HG02852 (cell line): ENCODE measurements around the gene DNAJC18.

ENCODE experiments used
- ATAC-seq: cut with Tn5 transposase; IDR thresholded peaks from one replicate; pipeline ENCODE4 v1.9.1; 2021; ENCODE audit warnings: mild to moderate bottlenecking, moderate library complexity; ENCODE audit not compliant: unreplicated experiment

Gene DNAJC18

DNA sequence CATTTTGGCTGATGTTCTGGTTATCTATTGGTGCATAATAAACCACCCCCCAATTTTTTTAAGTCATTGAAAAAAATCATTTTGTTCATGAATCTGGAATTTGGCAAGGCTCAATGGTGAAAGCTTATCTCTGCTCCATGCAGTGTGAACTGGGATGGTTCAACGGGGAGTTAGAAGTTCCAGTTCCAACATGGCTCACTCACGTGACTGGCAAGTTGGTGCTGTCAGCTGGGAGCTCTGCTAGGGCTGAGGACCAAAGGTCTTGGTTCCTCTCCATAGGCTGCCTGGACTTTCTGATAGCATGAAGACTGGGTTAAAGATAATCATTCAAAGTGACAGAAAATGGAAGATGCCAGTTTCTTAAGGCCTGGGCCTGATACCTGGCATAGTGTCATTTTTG lies 32.4 kb downstream of the DNAJC18 start:
- no peak for ATAC-seq

DNA sequence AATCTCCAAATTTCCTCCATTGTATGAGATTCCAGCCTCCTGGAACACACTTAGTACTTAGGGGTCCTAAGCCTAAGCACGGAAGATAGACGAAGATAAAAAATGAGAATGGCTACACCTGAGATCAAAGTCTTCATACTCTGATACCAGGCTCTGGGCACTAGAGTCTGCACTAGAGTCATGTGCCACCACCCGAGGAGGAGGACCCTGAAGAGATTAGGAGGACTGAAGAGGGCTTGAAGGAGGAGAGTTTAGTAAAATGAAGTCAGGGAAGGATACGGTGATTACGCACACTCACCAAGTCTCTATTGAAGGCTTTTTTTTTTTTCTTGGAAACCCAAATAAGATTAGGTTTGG lies 34.9 kb downstream of the DNAJC18 start:
- ATAC-seq, result no peak

DNA sequence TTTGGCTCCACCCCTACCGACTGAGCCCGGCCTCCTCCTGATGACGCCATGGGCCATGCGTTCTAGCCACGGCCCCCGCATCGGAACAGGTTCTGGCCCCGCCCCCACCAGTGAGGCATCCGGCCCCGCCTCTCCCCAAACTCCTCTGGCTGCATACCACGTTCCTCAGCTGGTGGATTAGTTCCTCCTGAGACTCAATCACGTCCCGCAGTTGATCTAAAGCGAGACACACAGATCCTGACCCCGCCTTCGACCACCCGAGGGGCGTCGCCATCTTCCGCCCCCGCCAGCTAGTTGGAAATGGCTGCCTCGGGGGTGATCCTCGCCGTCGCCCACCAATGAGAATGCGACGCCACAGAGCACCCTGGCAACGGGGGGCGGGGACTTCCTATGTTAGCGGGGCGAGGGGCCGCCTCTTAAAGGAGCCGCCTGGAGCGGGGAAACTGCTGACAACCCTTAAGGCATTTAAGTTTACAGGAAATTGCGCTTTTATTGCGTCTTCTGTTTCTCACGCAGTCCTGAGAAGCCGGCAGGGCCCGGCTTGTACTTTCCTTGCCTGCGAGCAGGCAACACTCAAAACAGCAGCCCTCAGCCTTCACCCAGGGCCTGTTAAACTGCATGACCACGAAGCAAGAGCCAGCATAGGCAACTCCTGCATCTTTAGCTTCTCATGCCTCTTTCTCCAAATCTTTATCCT lies 35.4 kb downstream of the DNAJC18 start, which contains the start of gene SPATA24:
SPATA24 (minus strand) TSS at position 303 of the 697 bp plus-strand sequence; CDS start at position 274, 29 bp downstream.
- peak; percentile 79 for ATAC-seq

DNA sequence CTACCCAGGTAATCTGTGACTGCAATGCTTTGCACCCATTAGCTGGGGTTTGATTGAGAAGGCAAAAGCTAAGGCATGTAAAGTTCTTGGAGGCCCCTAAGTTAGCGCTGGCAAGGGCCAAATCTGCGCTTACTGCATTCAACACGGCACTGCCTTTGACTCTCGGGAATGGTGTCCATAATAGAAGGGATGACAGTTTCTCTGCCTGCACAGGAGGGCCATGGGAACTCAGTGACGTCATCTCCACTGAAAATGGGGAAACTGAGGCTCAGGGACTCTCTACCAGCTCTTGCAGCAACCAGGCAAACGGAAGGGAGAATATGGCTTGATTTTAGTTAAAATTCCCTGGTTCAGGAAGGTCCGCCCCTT lies 35.9 kb downstream of the DNAJC18 start:
- no peak for ATAC-seq

DNA sequence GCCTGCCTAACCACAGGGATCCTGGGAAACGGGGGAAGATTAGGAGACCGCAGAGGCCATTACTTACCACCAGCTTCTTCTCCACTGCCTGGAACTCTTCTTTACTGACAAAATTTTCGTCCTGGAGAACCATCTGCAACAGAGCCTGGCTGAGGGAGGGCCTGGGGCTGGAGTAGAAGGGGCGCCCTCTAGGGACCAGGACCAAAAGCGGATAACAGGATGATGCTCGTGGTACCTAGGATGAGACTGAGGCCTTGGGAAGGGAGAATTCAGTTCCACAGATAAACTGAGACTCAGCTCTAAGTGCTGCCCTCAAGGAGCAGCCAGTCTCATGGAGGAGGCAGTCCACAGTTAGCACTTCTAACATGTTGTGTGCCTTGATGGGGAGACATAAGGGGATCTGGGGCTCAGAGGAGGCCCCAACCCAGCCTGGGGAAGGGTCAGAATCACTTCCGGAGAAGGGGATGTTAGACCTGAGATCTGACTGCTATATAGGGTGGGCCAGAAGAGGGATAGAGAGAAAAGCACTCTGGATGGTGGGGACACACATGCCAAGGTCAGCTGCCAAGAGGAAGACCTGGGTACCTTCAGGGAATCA lies 36.7 kb downstream of the DNAJC18 start:
- no peak for ATAC-seq

DNA sequence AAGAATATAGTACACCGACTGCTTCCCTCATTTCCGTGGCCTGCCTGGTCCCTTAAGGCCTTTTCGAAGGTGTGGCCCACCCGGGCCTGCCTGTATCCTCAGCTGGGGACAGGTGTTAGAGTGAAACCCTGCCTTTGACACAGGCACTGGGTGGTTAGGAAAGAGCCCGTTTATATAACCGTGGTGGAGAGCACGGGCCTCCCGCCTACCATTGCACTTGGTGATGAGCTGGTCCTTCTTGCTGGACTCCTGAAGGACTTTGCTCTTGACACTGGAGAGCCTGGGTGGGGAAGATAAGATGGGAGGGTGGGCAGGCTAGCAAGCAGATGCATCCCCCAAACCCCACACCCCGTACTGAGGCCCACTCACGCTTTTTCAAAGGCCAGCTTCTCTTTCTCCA lies 37.8 kb downstream of the DNAJC18 start:
- no peak for ATAC-seq

DNA sequence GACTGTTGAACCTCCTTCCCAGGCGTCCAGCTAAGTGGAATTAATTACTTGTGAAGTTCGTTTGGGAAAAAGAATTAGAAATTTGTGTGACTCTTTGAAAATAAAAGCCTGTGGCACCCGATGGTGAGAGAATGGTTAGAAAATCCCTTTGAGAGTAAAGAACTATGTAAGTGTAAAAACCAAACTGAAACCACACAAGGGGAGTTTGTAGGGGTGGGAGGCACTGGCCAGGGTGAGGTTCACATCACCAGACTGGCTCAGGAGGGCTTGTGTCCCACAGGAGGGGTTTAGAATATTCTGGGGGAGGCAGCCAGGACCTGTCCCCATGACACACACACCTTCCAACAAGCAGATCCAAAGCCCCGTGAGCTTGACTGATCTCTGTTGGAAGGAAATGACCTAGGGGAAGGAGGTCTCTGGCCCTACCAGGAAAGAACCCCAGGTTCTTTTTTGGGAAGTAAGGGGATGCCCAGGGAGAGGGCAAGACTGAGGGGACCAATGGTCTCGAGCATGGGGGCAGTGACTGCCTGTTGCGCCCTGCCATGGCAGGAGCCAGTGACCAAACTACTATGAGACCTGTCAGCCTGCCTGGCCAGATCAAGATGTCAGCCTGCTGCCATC lies 39.7 kb downstream of the DNAJC18 start:
- peak; percentile 31 for ATAC-seq

DNA sequence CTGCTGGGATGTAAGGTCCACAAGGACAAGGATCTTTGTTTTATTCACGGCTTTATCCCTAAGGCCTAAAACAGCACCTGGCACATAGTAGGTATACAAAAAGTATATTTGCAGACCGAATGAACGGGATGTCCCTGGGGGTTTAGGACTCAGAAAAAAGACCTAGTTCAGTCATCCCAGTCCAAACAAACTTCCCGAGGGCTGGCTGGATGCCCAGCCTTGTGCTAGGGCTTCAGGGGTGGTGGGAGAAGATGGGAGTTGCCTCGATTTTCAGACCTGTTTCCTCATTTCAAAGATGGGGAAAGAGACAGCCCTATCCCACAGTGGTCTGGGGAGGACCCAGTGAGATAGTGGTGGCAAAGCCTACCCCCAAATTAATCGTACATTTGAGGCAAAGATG lies 41.4 kb downstream of the DNAJC18 start:
- ATAC-seq, result no peak

DNA sequence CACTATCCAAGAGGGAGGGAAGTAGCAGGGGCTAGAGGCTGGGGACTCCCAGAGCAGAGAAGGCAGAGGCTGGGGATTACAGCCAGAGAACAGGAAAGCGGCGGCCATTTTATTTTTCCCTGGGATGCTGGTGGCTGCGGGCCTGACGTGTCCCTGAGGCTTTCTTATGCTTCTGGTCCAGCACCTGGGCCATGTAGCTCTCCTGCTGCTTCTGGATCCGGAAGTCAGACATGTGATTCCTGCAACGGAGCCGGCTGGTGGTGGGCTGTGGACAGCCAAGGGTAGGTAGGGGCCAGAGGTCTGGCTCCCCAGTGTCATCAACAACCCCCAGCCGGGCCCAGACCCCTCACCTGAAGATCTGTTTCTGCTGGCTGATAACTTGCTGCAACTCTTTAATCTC lies 42.6 kb downstream of the DNAJC18 start:
- ATAC-seq, result no peak

DNA sequence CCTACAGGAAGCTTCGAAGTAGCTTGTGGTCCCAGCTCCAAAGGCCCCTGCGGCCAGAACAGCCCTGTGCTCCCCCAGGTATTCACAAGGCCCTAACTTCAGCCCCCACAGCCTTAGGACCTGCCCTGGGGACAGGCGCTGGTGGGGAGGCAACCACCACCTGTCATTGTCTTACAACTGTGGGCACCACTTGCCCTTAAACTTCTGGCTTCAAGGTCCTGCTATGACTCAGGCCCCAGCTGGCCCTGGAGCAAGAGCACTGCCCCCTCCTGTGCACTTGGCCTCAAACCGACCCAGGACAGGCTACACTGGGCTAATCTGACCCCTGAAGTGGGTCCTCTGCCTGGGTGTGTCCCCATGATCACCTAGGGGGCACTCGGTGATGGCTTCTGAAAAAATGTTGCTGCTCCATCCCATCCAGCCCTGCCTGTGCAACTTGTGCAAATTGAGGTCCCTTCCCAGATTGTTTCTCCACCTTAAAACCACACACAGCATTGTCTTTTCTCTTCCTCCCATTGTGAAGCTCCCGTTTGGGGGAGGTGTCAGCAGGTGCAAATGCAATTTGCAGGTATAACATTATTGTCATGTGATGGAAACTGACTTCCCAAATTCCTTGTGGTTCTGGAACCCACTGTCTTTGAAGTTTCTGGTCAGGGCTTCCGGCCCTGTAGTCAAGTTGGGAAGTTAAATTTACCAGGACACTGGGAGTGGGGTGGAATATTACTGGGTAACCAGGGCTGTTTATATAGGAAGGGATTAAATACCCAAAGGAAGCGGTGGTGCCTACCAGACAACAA lies 43.3 kb downstream of the DNAJC18 start:
- ATAC-seq, result no peak

DNA sequence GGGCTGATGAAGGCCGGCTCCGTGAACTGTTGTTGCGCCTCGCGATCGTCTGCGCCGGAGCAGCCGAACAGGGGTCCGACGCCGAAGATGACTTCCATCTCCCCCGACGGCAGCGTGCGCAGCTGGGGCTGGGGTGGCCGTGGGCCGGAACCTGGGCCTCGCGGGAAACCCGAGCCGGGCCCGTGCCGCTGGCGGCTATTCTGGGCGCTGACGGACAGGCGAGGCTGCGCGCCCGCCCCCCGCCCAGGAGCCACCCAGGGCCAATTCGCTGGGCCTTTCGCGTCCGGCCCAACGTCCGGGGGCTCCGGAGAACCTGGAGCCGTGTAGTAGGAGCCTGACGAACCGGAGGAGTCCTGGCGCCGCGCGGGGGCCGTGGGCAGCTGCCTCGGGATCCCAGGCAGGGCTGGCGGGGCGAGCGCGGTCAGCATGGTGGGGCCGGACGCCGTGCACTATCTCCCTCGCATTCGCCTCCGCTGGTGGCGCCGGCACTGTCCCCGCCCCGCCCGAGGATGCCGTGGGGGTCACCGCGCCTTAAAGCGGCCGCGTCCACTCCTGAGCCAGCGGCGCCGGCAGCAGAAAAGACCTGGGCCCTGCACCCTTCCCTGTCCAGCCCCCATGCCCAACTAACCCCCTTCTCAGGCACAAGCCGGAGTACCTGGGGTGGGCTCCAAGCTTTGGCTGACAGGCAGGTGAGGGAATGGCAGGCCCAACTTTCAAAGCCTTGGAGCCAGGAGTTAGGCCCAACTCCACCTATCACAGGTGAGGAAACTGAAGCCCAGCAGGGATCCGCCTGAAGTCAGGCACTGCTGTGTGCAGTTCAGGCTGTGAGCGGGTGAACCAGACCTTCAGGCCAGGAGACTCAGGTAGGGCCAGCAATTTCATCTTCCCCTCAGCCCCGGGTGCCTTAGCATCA lies 44.4 kb downstream of the DNAJC18 start, which contains the start of gene PROB1:
PROB1 (minus strand) TSS at position 451 of the 913 bp plus-strand sequence; CDS start at position 428, 23 bp downstream.
- ATAC-seq, result no peak

DNA sequence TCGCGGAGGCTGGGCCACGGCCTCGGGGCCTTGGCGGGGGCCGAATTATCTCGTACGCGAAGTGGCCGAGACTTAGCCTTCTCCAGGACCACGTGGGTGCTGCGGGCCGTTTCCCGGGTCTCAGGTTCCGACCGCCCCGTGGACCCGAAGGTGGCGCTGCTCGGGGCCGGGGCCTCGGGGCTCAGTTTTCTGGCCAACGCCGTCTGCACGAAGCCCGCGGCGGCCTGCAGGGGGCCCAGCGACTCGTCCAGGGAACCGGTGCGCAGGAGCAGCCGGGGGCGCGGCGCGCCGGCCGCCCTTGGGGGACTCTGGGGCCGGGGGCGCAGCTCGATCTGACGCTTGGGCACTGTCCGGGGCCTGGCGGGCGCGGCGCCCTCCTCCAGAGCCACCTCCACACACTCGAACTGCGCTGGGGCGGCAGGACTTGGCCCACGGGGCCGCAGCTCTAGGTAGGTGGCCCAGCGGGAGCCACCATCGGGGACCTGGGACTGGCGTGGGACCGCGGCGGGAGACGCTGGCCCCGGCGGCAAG lies 45.1 kb downstream of the DNAJC18 start:
- ATAC-seq, result no peak

DNA sequence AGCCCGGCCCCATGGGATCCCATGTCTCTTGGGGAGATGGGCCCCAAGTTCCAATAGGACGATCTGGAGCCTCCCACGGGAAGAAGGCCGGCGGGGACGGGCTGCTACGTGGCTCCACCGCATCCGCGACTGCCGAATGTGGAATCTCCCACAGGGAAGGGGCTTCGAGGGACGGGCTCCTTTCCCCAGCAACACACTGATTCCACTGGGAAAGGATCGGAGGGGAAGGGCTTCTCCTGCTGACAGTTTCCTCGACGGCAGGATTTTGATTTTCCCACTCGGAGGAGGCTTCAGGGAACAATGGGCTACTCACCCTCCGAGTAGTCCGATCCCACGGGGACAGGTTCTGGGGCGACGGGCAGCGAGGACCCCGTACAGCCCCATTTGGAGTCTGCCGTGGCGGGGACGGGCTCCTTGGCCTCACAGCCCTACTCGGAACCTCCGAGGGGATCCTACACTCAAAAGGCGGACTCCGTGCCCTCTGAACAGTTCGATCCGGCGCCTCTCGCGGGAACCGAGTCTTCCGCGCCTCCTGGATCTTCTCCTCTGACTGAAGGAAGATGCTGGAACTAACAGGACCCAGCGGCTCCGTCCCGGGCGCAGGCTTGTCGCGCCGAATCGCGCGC lies 45.7 kb downstream of the DNAJC18 start:
- ATAC-seq, result no peak

DNA sequence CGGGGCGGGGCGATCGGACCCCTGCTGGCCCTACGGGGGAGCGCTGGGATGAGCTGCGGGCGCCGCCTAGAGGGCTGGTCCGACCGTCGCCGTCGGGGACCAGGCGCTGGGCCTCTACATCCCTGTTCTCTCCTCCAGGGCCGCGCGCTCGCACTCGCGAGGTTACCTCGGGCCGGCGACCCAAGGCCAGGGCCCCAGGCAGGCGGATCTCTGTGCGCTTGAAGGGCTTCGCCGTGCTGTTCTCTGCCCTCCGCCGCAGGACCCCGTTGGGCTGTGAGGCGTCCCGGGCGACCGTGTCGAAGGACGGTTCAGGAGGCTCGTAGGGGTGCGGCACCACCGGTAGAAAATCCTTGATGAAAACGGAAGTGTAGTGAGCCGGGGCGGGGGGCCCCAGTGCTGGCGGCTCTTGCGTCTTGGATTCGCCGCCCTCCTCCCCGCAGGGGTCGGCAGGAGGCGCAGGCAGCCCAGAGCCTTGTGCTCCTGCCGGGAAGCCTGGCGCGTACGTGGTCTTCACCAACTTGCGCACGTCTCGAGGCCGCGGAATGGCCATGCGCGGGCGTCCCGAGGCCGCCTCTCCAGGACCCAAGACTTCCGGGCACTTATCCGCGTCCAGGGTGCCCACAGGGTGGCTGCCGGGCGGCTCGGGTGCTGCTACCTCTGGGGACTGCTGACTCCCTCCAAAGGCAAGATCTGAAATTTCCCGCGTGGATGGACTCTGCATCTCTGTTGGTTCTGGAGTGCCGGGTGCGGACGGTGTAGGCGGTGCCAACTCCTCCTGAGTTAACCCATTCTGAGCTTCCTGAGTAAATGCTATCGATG lies 46.4 kb downstream of the DNAJC18 start:
- peak; percentile 50 for ATAC-seq

DNA sequence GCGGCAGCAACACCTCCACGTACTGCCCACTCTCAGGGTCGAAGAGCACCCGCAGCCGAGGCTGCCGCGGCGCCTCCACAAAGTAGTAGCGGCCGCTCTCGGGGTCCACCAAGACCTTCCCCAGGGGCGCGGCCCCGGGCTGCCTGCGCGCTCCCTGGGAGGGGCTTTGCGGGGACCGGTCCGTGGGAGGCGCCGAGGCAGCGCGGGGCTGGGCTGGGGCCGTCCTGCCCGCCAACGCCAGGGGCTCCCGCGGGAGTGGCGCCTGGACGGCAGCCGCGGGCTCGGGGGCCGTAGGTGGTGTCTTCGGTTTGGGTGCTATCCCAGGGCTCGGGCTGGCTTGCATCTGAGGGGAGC lies 47.0 kb downstream of the DNAJC18 start:
- ATAC-seq, result peak; percentile 13

DNA sequence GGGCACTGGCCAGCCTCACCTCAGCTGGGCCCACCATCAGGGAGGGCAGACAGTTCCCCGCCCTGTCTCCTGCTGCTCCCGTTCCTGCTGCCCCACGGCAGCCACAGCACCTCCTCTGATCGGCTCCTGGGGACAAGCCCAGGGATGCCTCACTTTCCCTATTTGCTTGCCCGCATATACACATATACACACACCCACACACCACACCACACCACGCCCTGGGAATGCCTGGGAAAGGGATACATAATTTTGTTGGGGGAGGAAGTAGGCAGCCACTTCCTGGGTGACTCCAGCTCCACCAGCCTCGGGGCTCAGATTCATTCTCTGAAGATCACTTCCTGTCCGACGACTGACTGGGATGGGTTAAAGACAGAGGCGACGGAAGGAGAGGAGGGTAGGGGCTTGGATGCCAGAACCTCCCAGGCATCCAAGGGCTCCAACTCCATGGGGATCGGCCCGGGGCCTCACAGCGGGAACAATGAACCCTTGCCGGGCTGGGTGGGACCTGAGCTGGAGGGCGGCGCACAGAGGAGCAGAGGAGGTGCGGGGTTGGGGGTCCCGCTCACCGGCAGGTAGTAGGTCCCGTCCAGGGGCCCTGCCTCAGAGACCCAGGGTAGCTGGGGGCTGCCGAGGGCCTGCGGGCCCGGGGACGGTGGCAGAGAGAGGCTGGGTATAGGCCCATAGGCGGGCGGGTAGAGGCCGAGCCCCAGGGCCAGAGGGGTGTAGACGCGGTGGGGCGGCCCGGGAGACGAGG lies 47.6 kb downstream of the DNAJC18 start:
- ATAC-seq, result no peak

DNA sequence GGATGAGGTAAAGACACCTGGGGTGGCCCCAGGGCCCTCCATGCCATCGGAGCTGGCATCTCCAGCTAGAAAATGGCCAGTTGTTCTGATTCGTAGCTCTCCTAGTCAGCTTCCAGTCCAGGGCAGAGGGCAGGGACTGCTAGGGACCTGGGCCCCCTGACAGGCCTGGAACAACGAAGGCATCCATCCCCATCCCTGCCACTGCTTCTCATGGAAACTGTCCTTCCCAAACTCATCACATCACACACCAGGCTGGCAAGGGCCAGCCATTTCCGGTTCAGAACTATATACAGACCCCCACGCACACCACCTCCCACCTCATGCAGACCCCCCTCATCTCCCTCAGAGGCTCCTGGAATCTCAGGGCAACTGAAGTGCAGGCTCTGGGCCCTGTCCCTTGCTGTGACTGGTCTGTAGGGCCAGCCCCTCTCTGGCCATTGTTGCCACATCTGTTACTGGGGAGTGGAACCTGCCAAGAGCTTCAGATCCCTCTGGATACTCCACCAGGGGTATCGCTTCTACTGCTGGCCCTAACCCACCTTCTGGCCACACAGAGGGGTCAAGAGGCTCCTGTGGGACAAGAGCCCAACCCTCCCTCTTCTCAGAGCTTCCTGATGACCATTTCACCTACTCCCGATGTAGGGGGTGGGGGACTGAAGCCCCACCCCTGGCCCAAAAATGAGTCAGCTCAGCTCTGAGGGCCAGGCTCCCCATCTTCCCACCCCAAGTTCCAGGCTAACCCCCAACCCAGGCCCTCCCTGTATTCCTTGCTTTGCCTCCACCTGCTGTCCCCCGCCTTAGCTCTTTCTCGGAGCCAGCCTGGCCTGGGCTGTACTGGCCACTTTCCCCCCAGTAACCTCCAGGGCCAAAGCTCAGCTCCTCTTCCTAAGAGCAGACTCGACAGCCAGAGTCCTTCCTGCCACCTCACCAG lies 48.4 kb downstream of the DNAJC18 start:
- ATAC-seq, result no peak
